Hepatocyte (in vitro differentiated cells): Measurements from ENCODE around the gene PRKAR1B. TPM values are rescaled to one million over a fixed set of nuclear protein-coding genes. Genes with fewer than 3 reads are reported as not detected.

Experiments used
- DNase-seq: peaks from one replicate; pipeline ENCODE4 v3.0.0-alpha.2; 2016; ENCODE audit warnings: low spot score
- H2AFZ ChIP-seq: fragments of 200-600 bp; sonication (generic); 2 replicates; pipeline ENCODE4 v1.6.0; 2016; ENCODE audit warnings: antibody characterized with exemption, mild to moderate bottlenecking
- H3K27ac ChIP-seq: fragments of 200-600 bp; sonication (generic); 2 replicates; pipeline ENCODE4 v1.5.1; 2016; ENCODE audit warnings: mild to moderate bottlenecking
- H3K27me3 ChIP-seq: fragments of 200-600 bp; sonication (generic); 2 replicates; pipeline ENCODE4 v1.6.1; 2016
- H3K36me3 ChIP-seq: fragments of 200-600 bp; sonication (generic); replicated peaks from 2 replicates; pipeline ENCODE4 v1.5.1; 2016; ENCODE audit warnings: low read depth; ENCODE audit not compliant: insufficient read depth
- H3K4me1 ChIP-seq: fragments of 200-600 bp; sonication (generic); 2 replicates; pipeline ENCODE4 v1.5.1; 2016; ENCODE audit warnings: mild to moderate bottlenecking, moderate library complexity; ENCODE audit not compliant: insufficient read depth
- H3K4me2 ChIP-seq: fragments of 200-600 bp; sonication (generic); 2 replicates; pipeline ENCODE4 v1.6.0; 2016
- H3K4me3 ChIP-seq: fragments of 200-600 bp; sonication (generic); 2 replicates; pipeline ENCODE4 v1.5.1; 2016; ENCODE audit warnings: mild to moderate bottlenecking
- H3K79me2 ChIP-seq: fragments of 200-600 bp; sonication (generic); 2 replicates; pipeline ENCODE4 v1.6.0; 2017; ENCODE audit warnings: mild to moderate bottlenecking
- H3K9me2 ChIP-seq: fragments of 200-600 bp; sonication (generic); replicated peaks from 2 replicates; pipeline ENCODE4 v1.6.0; 2017; ENCODE audit warnings: mild to moderate bottlenecking; ENCODE audit not compliant: insufficient read depth
- H3K9me3 ChIP-seq: fragments of 200-600 bp; sonication (generic); 2 replicates; pipeline ENCODE4 v1.5.1; 2016; ENCODE audit warnings: low read depth, mild to moderate bottlenecking
- H4K20me1 ChIP-seq: fragments of 200-600 bp; sonication (generic); 2 replicates; pipeline ENCODE4 v1.6.0; 2016; ENCODE audit warnings: mild to moderate bottlenecking; ENCODE audit not compliant: insufficient read depth, poor library complexity, severe bottlenecking
- CTCF ChIP-seq: fragments of 200-600 bp; sonication (generic); IDR thresholded peaks from 2 replicates; pipeline ENCODE4 v1.5.1; 2016; ENCODE audit warnings: antibody characterized with exemption, mild to moderate bottlenecking; ENCODE audit not compliant: poor library complexity
- EZH2 ChIP-seq: fragments of 200-600 bp; sonication (generic); IDR thresholded peaks from 2 replicates; pipeline ENCODE4 v1.6.1; 2016; ENCODE audit warnings: antibody characterized with exemption, mild to moderate bottlenecking, borderline replicate concordance
- EZH2phosphoT487 ChIP-seq: fragments of 200-600 bp; sonication (generic); IDR thresholded peaks from one replicate; pipeline ENCODE4 v1.6.1; 2018; ENCODE audit warnings: antibody characterized with exemption, mild to moderate bottlenecking, low read depth, moderate library complexity; ENCODE audit not compliant: unreplicated experiment, severe bottlenecking
- WGBS: methylation state at CpG from one replicate; pipeline ENCODE4 v1.1.6; 2016; ENCODE audit warnings: low lambda C conversion rate; ENCODE audit errors: missing lambda C conversion rate; 5-methylcytosine and 5-hydroxymethylcytosine counted together
- polyA plus RNA-seq: library from polyadenylated mRNA; unstranded; fragments of >200 nt; fragmentation: Nextera tagmentation; extraction: Ambion mirVana; gene quantifications from 2 replicates; pipeline ENCODE4 v1.2.1, GENCODE V29; 2016
- total RNA-seq: library from RNA; depleted of rRNA; stranded (reverse); fragments of >200 nt; gene quantifications from 2 replicates; pipeline ENCODE4 v1.2.3, GENCODE V29; 2014

The PRKAR1B gene
- total and polyA plus RNA-seq, 2 experiments from 2014 or later = 16.6 to 28.7 TPM

DNA sequence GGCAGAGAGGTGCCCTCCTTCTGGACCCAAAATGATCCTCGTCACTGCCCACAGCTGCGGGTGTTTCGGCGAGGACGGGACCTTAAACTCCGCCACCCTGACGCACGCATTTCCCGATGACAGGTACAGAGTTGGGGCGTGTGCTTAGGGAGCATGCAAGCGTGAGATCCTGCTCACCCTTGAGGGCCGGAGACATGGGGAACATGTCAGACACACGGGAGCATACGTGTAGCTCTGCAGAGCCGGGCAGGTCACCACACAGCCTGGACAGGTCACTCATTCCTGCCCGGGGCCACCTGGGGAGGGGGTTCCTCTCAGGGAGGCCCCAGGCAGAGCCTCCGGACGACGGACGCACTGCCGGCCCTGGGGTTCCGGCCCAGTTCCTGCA lies 149.8 kb downstream of the PRKAR1B start:
- H3K9me3 ChIP-seq = no peaks in the 10 kb centered on the region
- no peaks in the 10 kb centered on the region for H3K27me3 ChIP-seq
- H4K20me1 ChIP-seq = no peaks in the 10 kb centered on the region
- TF ChIP-seq EZH2 (no peak), EZH2phosphoT487 (no peak), CTCF (no peak)
- H2AFZ ChIP-seq = no peak overlapping the region
- no peak for DNase-seq
- H3K79me2 ChIP-seq = no peaks in the 10 kb centered on the region
- H3K36me3 ChIP-seq = no peaks in the 10 kb centered on the region
- no peaks in the 10 kb centered on the region for H3K4me1 ChIP-seq
- 94% methylated on average over 22 of the region's 22 CpGs for WGBS
- no peak overlapping the region for H3K4me3 ChIP-seq
- no peak overlapping the region for H3K4me2 ChIP-seq
- H3K27ac ChIP-seq = no peak overlapping the region
- no peaks in the 10 kb centered on the region for H3K9me2 ChIP-seq

DNA sequence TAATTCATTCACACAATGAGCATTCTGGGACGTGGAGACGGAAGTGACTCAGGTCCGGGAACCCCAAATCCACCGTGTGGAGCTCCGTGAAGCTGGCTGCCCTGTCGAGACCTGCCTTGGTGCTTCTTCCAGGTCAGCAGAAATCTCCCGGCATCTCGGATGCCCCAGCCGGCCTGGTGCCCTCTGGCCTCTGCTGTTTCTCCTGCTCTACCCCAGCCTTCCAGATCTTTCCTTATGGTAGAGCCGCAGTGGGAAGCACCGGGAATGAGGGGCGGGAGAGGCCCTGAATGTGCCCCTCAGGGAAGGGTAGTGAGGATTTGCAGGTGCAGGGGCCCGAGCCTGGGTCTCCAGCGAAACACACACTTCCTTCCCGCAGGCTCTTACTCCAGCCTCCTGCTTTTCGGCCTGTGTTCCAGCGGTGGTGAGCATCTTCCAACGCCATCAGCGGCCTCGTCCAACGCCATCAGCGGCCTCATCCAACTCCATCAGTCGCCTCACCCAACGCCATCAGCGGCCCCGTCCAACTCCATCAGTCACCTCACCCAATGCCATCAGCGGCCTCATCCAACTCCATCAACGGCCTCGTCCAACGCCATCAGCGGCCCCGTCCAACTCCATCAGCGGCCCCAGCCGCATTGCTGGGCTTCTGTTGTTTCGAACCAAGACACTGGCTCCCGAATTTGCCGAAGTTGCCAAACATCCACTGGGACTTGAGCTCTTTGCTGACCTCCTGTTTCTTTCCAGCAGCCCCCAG lies 150.4 kb downstream of the PRKAR1B start:
- Histone ChIP-seq H3K27me3 (no peaks in the 10 kb centered on the region), H3K79me2 (no peaks in the 10 kb centered on the region), H3K9me3 (no peaks in the 10 kb centered on the region), H3K27ac (no peak overlapping the region), H2AFZ (no peak overlapping the region), H3K4me1 (no peaks in the 10 kb centered on the region), H3K36me3 (no peaks in the 10 kb centered on the region), H3K4me2 (no peak overlapping the region), H3K4me3 (no peak overlapping the region), H4K20me1 (no peaks in the 10 kb centered on the region), H3K9me2 (no peaks in the 10 kb centered on the region)
- DNase-seq = no peak
- WGBS = 95% methylated on average over 37 of the region's 37 CpGs
- TF ChIP-seq CTCF = no peak
- TF ChIP-seq EZH2 = no peak
- TF ChIP-seq EZH2phosphoT487 = no peak

GRCh38 chr7:575425-576366 lies 151.4 kb downstream of the PRKAR1B start:
- 98% methylated on average over 33 of the region's 33 CpGs for WGBS
- TF ChIP-seq CTCF (no peak), EZH2 (no peak), EZH2phosphoT487 (no peak)
- Histone ChIP-seq H2AFZ (no peak overlapping the region), H3K36me3 (no peaks in the 10 kb centered on the region), H3K4me2 (no peak overlapping the region), H3K9me2 (no peaks in the 10 kb centered on the region), H3K9me3 (no peaks in the 10 kb centered on the region), H3K27ac (no peak overlapping the region), H3K4me1 (no peaks in the 10 kb centered on the region), H3K79me2 (no peaks in the 10 kb centered on the region), H3K4me3 (no peak overlapping the region), H4K20me1 (no peaks in the 10 kb centered on the region), H3K27me3 (no peaks in the 10 kb centered on the region)
- DNase-seq = no peak
